Stimulated activated CD8-positive, alpha-beta memory T cell treated with anti-CD3 and anti-CD28 coated beads, Interleukin-7, amount 100 ng/mL, for 1 hour (primary cell): Measurements from ENCODE around the gene ARMC9.

ENCODE experiments used
- DNase-seq, 2 donors: peaks; one replicate each; pipeline ENCODE4 v3.0.0-alpha.2; 2020; ENCODE audit warnings: low read depth in 2 of 2

The ARMC9 gene

DNA sequence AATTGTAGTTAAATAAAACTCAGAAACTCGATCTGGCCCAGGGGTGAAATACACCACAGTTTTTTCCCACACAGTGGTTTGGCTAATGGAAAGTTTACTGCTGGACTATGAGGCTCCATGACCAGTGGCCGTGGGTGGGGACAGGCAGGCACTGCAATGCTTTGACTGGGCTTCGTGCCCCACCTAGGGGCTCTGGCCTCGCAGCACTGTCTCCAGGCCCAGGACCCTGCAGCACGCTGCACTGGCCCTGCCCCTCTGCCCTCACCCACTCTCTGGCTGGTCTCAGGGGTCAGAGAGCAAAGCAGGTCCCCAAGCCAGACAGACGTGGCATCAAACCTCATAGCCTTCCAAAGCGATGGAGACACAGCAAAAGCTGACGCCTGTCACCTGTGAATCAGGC, 183.7 kb downstream of the ARMC9 start:
- no peak for DNase-seq

DNA sequence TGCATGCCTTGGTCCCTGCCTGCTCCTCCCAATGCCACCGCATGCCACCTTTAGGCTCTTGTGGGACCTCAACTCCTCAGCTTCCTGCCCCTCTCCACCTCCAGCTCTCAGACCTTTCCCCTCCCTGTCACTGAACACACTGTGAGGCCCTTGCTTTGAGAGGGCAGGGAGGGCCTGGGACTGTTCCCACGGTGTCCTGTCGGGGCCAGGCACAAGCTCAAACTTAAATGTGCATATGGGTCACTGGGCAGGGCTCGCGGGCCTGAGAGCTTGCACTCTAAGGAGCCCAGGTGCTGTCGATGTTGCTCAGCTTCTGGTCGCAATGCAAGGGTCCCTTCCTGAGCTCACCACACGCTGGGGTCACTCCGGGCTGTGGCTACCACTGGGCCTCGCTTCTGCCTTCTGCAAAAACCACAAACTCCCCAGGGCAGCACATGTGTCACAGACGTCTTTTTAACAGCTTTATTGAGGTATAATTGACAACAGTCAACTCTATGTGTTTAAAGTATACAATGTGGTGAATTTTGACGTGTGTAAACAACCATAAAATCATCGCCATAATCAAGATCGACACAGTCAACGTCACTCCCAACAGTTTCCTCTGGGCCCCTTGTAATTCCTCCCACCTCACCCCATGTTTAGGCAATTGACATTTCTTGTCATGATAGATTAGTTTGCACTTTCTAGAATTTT, 185.1 kb downstream of the ARMC9 start:
- DNase-seq, result no peak

DNA sequence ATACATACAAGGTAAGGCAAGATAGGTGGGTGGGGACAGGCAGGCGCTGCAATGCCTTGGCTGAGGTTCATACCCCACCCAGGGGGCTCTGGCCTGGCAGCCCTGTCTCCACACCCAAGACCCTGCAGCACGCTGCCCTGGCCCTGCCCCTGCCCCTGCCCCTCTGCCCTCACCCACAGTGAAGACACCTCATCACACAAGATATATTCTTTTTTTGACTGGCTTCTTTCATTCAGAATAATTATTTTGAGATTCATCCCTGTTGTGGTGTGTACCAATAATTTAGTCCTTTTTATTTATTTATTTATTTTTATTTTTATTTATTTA, 185.6 kb downstream of the ARMC9 start:
- DNase-seq, result no peak

DNA sequence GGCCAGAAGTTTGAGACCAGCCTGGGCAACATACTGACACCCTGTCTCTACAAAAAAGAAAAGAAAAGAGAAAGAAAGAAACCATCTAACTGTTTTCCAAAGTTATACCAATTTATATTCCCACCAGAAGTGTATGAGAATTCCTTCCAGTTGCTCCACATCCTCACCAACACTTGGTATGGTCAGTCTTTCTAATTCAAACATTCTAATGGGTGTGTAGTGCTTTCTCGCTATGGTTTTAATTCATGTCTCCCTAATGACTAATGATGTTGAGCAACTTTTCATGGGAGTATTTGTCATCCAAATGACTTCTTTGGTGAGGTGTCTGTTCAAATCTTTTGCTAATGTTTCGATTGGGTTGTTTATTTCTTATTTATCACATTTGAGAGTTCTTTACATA, 186.5 kb downstream of the ARMC9 start:
- no peak for DNase-seq

DNA sequence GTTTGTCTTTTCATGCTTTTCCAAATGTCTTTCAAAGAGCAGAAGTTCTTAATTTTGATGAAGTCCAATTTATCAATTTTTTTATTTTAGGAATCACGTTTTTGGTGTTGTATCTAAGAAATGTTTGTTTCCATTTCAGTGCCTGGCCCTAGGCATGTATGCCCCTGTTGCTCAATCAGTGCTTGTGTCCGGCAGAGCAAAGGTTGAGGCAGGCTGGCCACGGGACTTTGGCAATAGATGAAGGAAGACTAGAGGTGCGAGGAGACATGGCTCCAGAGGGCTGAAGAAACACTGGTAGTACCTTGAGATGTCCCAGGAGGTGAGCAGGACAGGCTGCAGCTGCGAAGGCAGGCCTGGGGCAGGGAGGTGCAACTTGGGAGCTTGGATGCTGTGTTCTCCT, 187.0 kb downstream of the ARMC9 start:
- no peak for DNase-seq

DNA sequence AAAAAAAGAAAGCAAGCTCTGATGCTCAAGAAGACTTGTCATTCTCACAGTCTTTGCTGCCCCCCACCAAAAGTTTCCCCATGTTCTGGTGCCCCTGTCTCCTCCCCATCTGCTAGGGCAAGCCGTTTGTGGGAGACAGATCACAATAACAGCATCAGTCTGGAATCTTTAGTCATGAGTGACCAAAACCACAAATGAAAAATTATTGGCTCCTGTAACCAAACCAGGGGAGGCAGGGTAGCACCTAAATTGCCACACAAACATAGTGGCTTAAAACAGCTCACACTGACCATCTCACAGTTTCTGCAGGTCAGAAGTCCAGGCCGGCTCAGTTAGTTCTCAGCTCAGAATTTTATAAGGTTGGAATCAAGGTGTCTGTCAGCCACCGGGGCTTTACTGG, 188.0 kb downstream of the ARMC9 start:
- no peak for DNase-seq

DNA sequence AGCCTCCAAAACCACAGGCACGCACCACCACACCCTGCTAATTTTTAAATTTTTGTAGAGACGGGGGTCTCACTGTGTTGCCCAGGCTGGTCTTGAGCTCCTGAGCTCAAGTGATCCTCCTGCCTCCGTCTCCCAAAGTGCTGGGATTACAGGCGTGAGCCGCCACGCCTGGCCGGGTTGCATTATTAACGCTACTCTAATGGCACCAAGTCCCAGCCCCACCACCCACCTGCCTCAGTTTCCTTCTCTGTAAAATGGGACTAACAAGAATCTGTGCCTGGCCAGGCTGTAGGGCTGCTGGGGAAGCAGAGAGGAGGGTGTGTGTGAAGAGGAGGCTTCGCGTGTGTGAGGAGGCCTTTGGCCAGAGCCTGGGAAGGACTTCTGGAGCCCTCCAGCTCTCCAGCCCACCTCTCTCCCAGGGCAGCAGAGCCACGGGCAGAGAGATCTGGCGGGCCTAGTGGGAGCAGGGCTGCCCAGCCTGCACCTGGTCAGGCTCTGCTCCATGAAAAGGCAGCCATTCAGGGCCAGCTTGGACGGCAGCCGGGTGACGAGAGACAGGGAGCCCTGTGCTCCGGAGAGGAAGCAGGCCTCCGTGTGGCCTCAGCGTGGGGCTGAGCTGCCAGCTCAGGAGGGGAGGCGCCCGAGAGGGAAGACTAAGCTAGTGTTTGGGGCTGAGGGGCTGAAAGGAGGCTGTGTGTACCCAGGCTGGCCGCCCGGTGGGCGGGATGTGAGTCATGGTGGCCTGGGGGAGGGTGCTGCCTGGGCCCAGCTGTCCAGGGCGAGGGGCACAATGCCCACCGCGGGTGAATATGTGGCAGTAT, 189.7 kb downstream of the ARMC9 start:
- DNase-seq, result no peak

DNA sequence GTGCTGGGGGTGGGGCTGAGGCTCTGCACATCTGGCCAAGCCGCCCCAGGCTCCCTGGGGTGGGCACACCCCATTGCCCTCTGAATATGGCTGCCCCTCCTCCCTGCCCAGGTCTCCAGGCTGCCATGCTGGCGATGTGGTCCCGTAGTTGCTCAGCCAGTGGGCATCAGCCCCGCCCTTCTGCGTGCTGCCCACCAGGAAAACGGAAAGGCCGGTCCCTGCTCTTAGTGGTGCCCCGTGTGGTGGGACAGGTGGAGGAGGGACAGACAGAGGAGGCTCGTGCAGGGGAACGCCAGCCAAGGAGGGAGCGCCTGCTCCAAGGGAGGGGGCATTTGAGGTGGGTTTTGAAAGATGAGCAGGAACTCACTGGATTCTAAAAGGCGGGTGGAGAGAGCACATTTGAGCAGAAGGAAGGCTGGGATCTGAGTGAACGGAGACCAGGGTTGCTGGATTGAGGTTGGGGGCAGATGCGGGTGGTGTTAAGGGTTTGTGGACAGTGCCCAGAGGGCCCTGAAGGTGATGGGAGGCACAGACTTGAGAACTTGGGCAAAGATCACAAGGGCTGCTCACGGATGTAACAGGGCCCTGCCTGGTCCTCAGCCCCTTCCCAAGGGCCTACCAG, 190.4 kb downstream of the ARMC9 start:
- DNase-seq, result no peak

DNA sequence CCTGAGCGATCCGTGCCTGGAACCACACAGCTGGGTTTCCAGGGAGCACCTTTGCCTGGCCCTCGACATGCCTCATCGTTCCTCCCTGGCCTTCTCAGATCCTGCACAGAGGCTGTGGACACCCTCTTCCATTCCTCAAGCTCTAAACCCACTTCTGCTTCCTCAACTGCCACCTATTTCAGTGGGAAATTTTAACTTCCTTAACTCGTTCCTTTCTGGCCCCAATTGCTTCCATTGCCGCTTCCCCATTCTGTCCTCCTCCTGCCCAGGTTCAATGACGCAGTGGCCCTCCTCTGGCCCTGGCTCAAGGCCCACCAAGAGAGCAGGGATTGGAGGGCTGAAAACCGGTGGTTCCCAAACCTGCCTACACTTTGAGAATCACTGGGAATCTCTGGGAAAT, 192.2 kb downstream of the ARMC9 start:
- DNase-seq, result no peak

DNA sequence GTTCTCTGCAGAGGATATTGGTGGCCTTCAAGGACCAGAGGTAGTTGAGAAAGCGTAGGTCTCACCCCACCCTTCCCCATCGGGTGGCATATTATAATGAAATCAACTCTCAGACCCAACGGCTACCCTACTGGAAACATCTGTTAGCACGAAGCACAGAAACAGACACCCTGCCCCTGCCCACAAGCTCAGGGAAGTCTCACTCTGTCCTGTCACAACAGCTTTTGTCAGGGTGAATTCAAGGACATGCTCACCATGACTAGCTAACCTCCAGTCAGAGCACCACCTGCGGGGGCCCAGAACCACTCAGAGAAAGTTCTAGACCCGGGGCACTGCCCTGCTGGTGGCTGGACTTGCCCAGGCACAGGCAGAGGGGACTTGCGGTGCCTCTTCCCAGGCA, 193.6 kb downstream of the ARMC9 start:
- DNase-seq, result no peak

DNA sequence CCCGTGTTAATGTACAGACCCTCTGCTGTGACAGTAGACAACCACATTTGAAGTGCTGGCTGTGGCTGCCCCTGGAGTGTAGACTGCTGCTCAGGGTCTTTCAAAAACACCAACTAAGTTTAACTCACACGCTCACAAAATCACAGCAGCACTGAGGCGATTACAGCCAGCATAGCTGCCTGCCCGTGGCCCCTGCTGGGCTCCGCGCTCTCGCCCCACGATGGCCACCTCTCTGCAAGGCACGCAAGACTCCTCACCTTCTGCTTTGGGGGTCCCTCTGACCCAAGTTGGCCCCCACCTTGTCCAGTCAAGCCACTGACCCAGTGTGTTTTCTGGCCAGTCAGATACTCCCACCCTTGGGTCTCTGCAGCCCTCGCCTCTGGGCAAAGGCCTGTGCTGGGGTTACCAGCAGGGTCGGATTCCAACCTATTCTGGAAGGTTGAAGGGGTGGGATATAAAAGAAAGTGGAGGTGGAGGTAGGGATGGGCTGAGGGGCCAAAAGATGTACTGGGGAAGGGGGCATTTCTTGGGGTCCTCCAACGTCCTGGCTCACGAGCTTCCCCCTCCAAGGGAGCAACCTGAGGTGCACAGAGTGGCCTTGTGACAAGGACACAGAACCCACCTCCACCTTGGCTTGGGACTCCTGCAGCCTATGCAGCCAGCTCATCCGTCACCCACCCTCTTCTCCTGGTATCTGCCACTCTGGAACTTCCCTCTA, 194.2 kb downstream of the ARMC9 start:
- DNase-seq, result no peak

DNA sequence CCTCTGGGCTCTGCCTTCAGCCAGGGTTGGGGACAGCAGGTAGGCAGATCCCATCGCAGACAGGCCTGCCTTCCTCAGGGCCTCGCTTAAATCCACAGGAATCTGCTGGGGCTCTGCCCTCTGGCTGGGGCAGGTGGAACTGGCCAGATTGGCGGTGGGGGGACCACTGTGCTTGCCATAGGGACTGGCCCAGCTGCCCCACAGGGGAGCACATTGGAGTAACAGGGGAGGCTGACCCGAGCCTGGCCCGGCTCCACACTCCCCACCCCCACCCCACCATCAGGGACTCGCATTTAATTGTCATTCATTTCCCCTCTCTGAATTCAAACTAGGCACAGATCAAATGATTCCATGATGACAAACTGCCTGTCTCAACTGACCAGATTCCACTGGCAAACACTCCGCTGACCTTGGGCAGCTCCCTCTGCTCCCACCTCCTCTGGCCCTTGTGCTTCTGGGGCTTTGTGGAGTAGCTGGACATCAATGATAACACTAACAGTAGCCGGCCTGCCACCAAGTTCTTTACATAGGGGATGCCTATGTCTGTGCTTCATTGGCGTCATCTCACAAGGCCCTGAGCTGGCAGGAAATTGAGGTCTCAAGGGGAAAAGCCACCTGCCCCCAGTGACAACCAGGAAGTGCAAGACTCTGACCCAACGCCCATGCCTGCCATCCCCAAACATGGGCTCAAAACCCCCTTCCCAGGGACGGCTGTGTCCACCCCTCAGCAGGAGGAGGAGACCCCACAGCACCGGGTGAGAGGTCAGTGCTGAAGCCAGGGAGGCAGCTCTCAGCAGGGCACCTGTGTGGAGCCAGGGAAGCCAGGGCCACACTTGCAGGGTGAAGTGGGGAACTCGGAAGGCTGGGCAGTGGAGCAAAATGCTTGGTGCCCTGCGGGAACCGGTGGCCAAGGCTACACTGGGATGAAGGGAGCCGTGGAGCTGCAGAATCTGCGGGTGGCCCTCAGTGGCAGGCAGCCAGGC, 195.0 kb downstream of the ARMC9 start:
- DNase-seq, result peak in 1 of 2 donors; percentile 30

DNA sequence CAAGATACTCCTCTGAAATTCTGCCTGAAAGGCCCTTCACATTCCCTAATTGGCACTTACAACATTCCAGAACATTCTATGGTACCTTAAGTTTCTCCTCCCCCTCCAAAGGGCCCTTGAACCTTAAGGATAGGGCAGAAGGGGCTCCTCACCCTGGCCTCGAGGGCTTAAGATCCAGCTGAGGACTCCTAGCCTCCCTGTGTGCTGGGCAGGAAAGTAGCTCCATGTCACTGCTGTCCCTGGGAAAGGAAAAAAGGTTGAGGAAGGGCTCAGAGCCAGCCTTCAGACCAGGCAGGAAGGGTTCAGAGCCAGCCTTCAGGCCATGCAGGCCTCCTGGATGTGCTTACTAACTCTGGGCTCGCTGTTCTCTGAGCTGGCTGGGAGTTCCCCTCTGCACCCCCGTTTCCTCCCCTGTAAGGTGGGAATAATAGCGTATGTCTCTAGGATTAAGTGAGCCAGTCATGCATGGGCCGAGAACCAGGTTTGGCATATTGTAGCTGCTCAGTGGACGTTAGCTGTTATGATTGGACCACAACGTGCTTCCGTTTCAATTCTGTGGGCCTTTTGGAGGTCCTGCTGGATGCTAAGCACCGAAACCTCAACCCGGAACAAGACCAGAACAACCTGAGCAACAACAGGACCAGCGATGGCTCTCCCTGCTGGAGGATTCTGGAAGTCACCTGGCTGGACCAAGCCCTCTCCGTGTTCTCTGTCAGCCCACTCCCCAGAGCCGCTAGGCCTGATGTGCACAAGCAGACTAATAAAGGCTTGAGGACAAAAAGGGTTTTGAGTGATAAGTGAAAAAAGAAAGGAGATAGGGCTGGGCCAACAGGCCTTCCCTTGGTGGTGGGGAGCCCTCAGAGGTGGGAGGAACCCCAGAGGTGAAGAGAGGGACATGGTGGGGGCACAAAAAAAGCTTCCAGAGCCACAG, 196.0 kb downstream of the ARMC9 start:
- no peak for DNase-seq

DNA sequence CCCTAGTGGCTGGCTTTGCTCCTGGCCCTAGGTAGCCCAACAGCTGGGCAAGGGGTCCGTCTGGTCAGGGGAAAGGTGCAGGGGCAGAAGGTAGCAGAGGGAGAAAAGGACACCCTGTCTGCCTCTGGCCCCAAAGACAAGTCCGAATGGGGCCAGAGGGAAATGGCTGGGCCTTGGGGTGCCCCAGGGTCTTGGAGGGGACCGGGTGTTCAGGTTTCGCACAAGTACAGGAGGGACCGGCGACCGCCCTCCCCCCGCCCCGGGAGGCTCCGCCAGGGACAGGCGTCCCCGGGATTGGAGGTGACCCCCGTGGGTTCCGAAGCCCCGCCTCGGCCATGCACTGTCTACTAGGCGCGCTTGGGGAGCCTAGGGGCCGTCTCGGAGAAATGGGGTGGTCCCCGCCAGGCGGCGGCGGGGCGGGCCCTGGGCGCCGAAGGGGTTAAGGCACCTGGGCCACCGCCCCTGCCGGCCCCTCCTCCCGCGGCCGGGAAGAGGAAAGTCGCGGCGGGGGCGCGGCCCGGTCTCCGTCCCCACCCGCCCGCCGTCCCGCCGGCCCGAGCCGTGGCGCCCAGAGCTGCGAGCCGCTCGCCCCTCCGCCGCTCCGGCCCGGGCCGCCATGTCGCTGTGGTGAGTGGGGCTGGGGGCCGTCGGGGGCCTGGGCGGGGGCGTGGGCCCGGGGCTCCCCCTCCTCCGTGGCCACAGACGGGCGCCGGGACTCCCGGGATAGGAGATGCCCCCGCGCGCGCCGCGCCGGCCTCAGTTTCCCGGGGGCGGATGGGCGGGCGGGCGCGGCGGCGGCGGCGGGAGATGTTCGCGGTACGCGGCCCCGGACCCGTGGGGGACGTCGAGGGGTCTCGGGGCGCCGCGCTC, 197.0 kb downstream of the ARMC9 start, which contains the start of gene B3GNT7:
Gene B3GNT7, plus strand, starts transcription at position 523 of the 870 bp plus-strand sequence. Its CDS starts 94 bp downstream, at position 617.
- no peak for DNase-seq

DNA sequence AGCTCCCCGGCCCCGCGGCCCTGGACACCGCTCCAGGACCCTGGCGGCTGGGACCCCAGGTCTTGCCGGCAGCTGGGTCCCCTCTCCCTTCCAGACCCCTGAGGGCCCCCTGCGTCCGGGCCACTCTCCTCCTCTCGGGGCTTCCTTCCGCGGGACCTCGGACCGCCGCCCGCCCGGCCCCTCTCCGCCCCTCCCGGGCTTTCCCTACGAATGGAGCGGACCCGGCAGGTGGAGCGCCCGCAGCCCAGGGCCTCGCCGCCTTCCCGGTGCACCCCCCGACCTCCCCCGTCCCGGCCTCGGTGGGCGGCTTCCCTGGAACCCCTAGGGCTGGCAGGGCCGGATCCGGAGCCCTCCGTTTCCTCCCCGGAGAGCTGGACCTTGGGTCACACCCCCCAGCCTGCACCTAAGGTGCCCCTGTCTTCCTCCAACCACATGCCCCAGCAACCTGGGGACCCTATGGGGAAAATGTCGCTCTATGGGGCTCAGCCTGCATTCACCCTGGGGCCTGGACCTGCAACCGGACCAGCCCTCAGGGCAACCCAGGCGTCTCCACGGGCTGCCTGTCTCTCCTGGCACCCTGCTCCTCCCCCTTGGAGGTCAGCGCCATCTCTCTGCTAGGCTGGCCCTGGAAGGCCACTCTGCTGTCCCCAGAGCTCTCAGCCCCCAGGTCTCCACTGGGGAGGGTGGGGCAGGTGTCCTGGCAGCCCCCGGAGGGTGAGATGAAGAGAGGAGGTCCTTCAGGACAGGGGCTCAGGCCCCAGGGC, 197.8 kb downstream of the ARMC9 start:
- DNase-seq, result no peak

DNA sequence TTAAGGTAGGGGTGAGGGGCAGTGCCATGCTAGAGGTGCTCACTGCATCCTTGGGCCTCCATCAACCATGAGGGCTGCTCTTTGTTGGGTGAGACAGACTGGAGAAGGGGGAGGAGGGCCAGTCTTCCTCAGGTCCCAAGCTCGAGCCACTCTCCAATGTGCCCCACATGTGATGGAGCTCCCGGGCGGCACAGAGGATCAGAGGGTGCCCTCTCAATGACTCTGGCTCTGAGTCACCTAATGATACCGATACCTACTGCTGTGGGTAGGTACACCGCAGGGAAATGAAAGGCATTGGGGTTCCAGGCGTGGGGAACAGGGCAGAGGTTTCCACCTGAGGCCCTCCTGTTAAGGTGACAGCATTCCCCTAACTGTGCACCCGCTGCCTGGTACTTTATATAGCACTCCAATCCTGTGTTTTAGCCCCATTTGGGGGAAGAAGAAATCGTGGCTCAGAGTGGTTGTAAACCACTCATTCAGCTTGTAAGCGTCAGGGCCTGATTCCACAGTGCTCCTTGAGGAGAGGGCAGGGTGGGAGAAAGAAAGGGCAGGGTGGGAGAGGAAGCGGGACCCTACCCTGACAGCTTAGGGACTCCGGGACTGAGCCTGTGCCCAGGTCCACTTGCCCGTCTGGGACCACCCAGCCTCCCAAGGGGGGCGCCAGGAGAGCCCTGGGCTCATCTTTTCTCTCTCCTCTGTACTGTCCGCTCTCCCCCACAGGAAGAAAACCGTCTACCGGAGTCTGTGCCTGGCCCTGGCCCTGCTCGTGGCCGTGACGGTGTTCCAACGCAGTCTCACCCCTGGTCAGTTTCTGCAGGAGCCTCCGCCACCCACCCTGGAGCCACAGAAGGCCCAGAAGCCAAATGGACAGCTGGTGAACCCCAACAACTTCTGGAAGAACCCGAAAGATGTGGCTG, 198.8 kb downstream of the ARMC9 start:
- no peak for DNase-seq

DNA sequence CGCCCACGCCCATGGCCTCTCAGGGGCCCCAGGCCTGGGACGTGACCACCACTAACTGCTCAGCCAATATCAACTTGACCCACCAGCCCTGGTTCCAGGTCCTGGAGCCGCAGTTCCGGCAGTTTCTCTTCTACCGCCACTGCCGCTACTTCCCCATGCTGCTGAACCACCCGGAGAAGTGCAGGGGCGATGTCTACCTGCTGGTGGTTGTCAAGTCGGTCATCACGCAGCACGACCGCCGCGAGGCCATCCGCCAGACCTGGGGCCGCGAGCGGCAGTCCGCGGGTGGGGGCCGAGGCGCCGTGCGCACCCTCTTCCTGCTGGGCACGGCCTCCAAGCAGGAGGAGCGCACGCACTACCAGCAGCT, 199.5 kb downstream of the ARMC9 start:
- no peak for DNase-seq
